ENCODE measurements around the gene TGIF2. TPM values are rescaled to one million over a fixed set of nuclear protein-coding genes. Genes with fewer than 3 reads are reported as not detected.

The TGIF2 gene
- total and polyA plus RNA-seq, 2 of the 8 experiments (the other 6 are each of a cell fraction or from before 2014, with no cell fraction given): 49.7 to 76.7 TPM

DNA sequence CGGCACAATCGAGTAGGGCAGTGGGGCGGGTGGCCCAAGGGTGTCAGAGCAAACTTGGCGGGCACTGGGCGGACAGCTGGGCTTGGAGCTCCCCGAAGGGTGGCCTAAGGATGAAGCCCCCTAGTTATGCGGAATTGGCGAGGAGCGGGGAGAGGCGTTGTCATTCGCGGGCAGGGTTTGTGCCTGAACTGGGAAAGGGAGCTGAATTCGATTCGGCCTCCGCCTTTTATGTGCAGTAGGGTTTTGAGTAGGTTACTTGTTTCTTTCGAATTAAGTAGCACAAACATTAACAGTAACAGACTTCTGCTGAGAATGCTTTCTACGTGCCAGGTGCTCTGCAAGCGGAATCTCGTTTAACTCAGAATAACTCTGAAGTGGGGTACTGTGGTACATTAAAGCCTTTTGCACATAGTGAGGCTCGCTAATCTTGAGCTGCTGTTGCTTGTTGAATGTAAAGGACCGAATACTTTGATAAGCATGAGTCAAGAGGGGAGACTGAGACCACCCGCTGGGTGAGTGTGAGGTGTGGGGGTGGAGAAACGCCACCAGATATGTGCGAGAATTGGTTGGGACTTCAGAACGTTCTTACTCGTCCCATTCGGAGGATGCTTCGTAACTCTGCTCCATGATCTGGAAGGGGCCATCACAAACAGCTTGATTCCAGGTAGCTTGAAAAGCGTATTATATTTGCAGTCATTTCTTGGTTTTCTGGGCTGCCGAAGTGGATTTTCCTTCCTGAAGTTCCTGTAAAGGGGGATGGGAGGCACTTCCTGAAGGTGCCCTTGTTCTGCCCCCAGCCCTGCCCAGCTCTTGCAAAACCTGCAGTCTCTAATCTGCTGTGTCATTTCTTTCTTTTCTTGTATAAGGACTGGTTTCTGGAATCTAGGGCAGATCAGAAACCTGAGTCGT is 33.0 kb downstream of the TGIF2 start:
- Histone ChIP-seq H4K8ac (ENCODE audit: extremely low read depth, insufficient read depth, low read length) (peak overlapping the region; percentile 59; the same call in 1 of the 2 replicates), H3K4ac (replicated peaks; ENCODE audit: insufficient read length, low read depth, low read length) (no peak overlapping the region), H3K4me3 (ENCODE audit: extremely low read depth in 1 of 4, insufficient read depth in 2 of 4, low read depth in 3 of 4, low read length in 4 of 4) (peak overlapping the region; percentile 73 to 98 (median 95)), H3K4me1 (replicated peaks in 1 of 4; ENCODE audit: control insufficient read depth in 3 of 4, insufficient read depth in 4 of 4, low read length in 3 of 4) (peaks cover 0 to 4% (median 2%) of the 10 kb centered on the region in 4 experiments; a peak in 3 of 7 replicates), H3K23ac (ENCODE audit: insufficient read length) (no peak overlapping the region), H3K36me3 (ENCODE audit: control insufficient read depth in 2 of 4, insufficient read depth in 4 of 4, low read length in 3 of 4) (peaks cover 13 to 32% (median 23%) of the 10 kb centered on the region in 4 experiments), H4K5ac (ENCODE audit: insufficient read length, low read depth, low read length) (no peak overlapping the region), H2BK15ac (ENCODE audit: low read length) (no peak overlapping the region), H3K9ac (replicated peaks in 1 of 4; ENCODE audit: extremely low read depth in 1 of 4, low read depth in 3 of 4, low read length in 3 of 4) (peak overlapping the region; percentile 53 to 94 (median 86)), H2AK5ac (ENCODE audit: low read depth, low read length) (peak overlapping the region; percentile 42; the same call in 1 of the 2 replicates), H2BK20ac (ENCODE audit: low read length) (no peak overlapping the region), H2BK12ac (ENCODE audit: low read depth, low read length) (no peak overlapping the region), H2AFZ (ENCODE audit: low read length) (no peak overlapping the region), H2BK5ac (ENCODE audit: low read depth, low read length) (peak overlapping the region; percentile 36; the same call in 1 of the 2 replicates), H4K20me1 (replicated peaks in 1 of 2; ENCODE audit: control insufficient read depth in 1 of 2, insufficient read depth in 2 of 2, low read length in 2 of 2) (peaks cover 0 to 14% of the 10 kb centered on the region in 2 experiments), H3K9me3 (ENCODE audit: insufficient read depth in 2 of 2, low read depth in 1 of 2, low read length in 1 of 2) (no peaks in the 10 kb centered on the region), H3K79me1 (ENCODE audit: low read depth, low read length) (peaks cover 13% of the 10 kb centered on the region), H3K4me2 (ENCODE audit: insufficient read depth in 1 of 2, low read depth in 2 of 2, low read length in 2 of 2) (peak overlapping the region; percentile 92 to 100), H3K27ac (ENCODE audit: low read depth, low read length) (peak overlapping the region; percentile 78; the same call in 1 of the 2 replicates), H3K14ac (ENCODE audit: insufficient read length) (no peak overlapping the region), H2BK120ac (replicated peaks; ENCODE audit: low read depth, low read length) (no peak overlapping the region), H3K23me2 (ENCODE audit: low read depth, low read length) (peaks cover 4% of the 10 kb centered on the region), H3K27me3 (replicated peaks in 1 of 4; ENCODE audit: control insufficient read depth in 3 of 4, extremely low read depth in 1 of 4, insufficient read depth in 3 of 4, low read length in 3 of 4) (no peaks in the 10 kb centered on the region; a peak in 1 of 7 replicates), H3K79me2 (ENCODE audit: control insufficient read depth in 1 of 2, insufficient read depth in 2 of 2, low read length in 2 of 2) (peaks cover 10 to 26% of the 10 kb centered on the region in 2 experiments), H3K56ac (replicated peaks; ENCODE audit: insufficient read length, low read depth, low read length) (peak overlapping the region; percentile 91), H4K91ac (replicated peaks; ENCODE audit: insufficient read length, low read length) (no peak overlapping the region), H3K18ac (ENCODE audit: extremely low read depth, low read length) (peak overlapping the region; percentile 36; the same call in 1 of the 2 replicates)
- ChIA-PET POLR2A (ENCODE audit: partially characterized antibody) (interaction anchor here (0.9 to 26.6 kb wide), 14 partner anchors 7 to 450 kb away, joined by 3 to 388 read pairs (median 4); partner anchors contain the start of gene TGIF2), CTCF (ENCODE audit: partially characterized antibody) (interaction anchor here (0.9 to 4.1 kb wide), 22 partner anchors 8 to 148 kb away, joined by 3 to 67 read pairs (median 4); no protein-coding TSS in a partner anchor)
- DNase-seq (ENCODE audit: low read depth in 1 of 2, low spot score in 2 of 2) (no peak), FAIRE-seq (no peak)
- WGBS, 2 experiments (ENCODE audit: extremely low coverage in 1 of 2, insufficient coverage in 1 of 2, insufficient read length in 1 of 2, insufficient replicate concordance in 2 of 2, low coverage in 1 of 2, low lambda C conversion rate in 2 of 2, missing lambda C conversion rate in 1 of 2): 11% methylated on average over 31 of the region's 31 CpGs; no CpG with 5 or more reads in 1 of the 2 experiments
- TF ChIP-seq CEBPB (IDR thresholded peaks at IDR 0.05; ENCODE audit: low read depth, low read length): no peak
- TF ChIP-seq SIN3A (conservative IDR thresholded peaks at IDR 0.05 in 1 of 2, IDR thresholded peaks at IDR 0.05 in 1 of 2; ENCODE audit: low read depth in 1 of 2, low read length in 2 of 2): 0 out of 4 replicates have a peak, but pooled peaks of 1 of the 2 experiments have one; percentile 37
- peak; percentile 76 for TF ChIP-seq SAP30 (IDR thresholded peaks at IDR 0.05; ENCODE audit: insufficient read depth, insufficient replicate concordance, low read length)
